ENCODE data around the gene PLEKHH1. TPM values are rescaled to one million over a fixed set of nuclear protein-coding genes. Genes with fewer than 3 reads are reported as not detected.

PLEKHH1 gene
- total RNA-seq, 2 experiments from 2014 or later, result 4.8 to 6.7 TPM

GRCh38 chr14:67526676-67527459 lies 6.2 kb upstream of the PLEKHH1 start:
- DNase-seq, result peak; percentile 65
- H3K4me1 Mint-ChIP-seq (ENCODE audit: low read depth), result no peaks in the 10 kb centered on the region
- ATAC-seq, result peak; percentile 94
- CTCF ChIA-PET, result interaction anchor here (0.6 to 6.1 kb wide), 40 partner anchors 10 to 187 kb away, joined by 3 to 104 read pairs (median 8); partner anchors contain the start of gene TMEM229B
- H3K27ac Mint-ChIP-seq, result no peak overlapping the region
- no peaks in the 10 kb centered on the region for H3K9me3 Mint-ChIP-seq
- POLR2A ChIA-PET, result interaction anchor here (1.1 to 1.3 kb wide), 2 partner anchors 9 to 44 kb away, joined by 3 to 5 read pairs; no protein-coding TSS in a partner anchor
- intact Hi-C loops (cut with micrococcal nuclease), result loop anchor here (5.0 kb wide), 2 partner anchors 40 to 100 kb away; no protein-coding TSS in a partner anchor
- no peaks in the 10 kb centered on the region for H3K36me3 Mint-ChIP-seq (ENCODE audit: low read depth)
- TF ChIP-seq CTCF (IDR thresholded peaks at IDR 0.05), result peak; percentile 71
- no peak overlapping the region for H3K4me3 Mint-ChIP-seq
- H3K27me3 Mint-ChIP-seq, result peaks cover 19% of the 10 kb centered on the region

- Mint-ChIP-seq H3K4me1 (ENCODE audit: low read depth) (peaks cover 2% of the 10 kb centered on the region), H3K4me3 (no peak overlapping the region), H3K36me3 (ENCODE audit: low read depth) (no peaks in the 10 kb centered on the region), H3K9me3 (no peaks in the 10 kb centered on the region), H3K27me3 (peaks cover 25% of the 10 kb centered on the region), H3K27ac (no peak overlapping the region)
- TF ChIP-seq CTCF (IDR thresholded peaks at IDR 0.05), result no peak
- ChIA-PET CTCF (interaction anchor here (0.7 to 6.1 kb wide), 19 partner anchors 10 to 179 kb away, joined by 3 to 104 read pairs (median 11); no protein-coding TSS in a partner anchor), POLR2A (interaction anchor here (0.9 to 1.1 kb wide), 2 partner anchors 9 to 11 kb away, joined by 3 to 4 read pairs; no protein-coding TSS in a partner anchor)
- no peak for DNase-seq
- intact Hi-C loops (cut with micrococcal nuclease), result loop anchor here (5.0 kb wide), 2 partner anchors 40 to 100 kb away; no protein-coding TSS in a partner anchor
- ATAC-seq, result no peak
These were observed 5.3 kb upstream of the PLEKHH1 start for GRCh38 chr14:67527756-67528155.

- no peak overlapping the region for H3K4me3 Mint-ChIP-seq
- intact Hi-C loops (cut with micrococcal nuclease), result loop anchor here (5.0 kb wide), 2 partner anchors 39 to 101 kb away; no protein-coding TSS in a partner anchor
- POLR2A ChIA-PET, result interaction anchor here (0.9 kb wide), 1 partner anchor 11 kb away, joined by 4 read pairs; no protein-coding TSS in a partner anchor
- no peaks in the 10 kb centered on the region for H3K9me3 Mint-ChIP-seq
- no peaks in the 10 kb centered on the region for H3K36me3 Mint-ChIP-seq (ENCODE audit: low read depth)
- no peak for ATAC-seq
- no peak for TF ChIP-seq CTCF (IDR thresholded peaks at IDR 0.05)
- peaks cover 2% of the 10 kb centered on the region for H3K4me1 Mint-ChIP-seq (ENCODE audit: low read depth)
- no peak overlapping the region for H3K27ac Mint-ChIP-seq
- no peak for DNase-seq
- H3K27me3 Mint-ChIP-seq, result peaks cover 23% of the 10 kb centered on the region
- CTCF ChIA-PET, result interaction anchor here (0.7 to 6.1 kb wide), 11 partner anchors 10 to 178 kb away, joined by 3 to 104 read pairs (median 10); no protein-coding TSS in a partner anchor
These were observed 4.8 kb upstream of the PLEKHH1 start for GRCh38 chr14:67528276-67528675.

GRCh38 chr14:67529947-67530935 lies 2.8 kb upstream of the PLEKHH1 start:
- Mint-ChIP-seq H3K27me3 (peaks cover 26% of the 10 kb centered on the region), H3K9me3 (no peaks in the 10 kb centered on the region), H3K27ac (no peak overlapping the region), H3K36me3 (ENCODE audit: low read depth) (no peaks in the 10 kb centered on the region), H3K4me1 (ENCODE audit: low read depth) (peaks cover 2% of the 10 kb centered on the region), H3K4me3 (no peak overlapping the region)
- ChIA-PET CTCF (interaction anchor here (1.2 to 5.7 kb wide), 5 partner anchors 11 to 103 kb away, joined by 3 to 50 read pairs (median 6); no protein-coding TSS in a partner anchor), POLR2A (interaction anchor here (0.8 kb wide), 1 partner anchor 16 kb away, joined by 3 read pairs; no protein-coding TSS in a partner anchor)
- DNase-seq (no peak), ATAC-seq (no peak)
- intact Hi-C loops (cut with micrococcal nuclease), result loop anchor here (5.0 kb wide), 2 partner anchors 37 to 103 kb away; no protein-coding TSS in a partner anchor
- no peak for TF ChIP-seq CTCF (IDR thresholded peaks at IDR 0.05)
